ENCODE results near the gene FADS1. TPM values are rescaled to one million over a fixed set of nuclear protein-coding genes. Genes with fewer than 3 reads are reported as not detected.
A peak's percentile ranks its signal among the peaks of the same experiment; 100 is the strongest.

FADS1 gene
- total RNA-seq, 1 donor from 2014 or later: 74.6 TPM

DNA sequence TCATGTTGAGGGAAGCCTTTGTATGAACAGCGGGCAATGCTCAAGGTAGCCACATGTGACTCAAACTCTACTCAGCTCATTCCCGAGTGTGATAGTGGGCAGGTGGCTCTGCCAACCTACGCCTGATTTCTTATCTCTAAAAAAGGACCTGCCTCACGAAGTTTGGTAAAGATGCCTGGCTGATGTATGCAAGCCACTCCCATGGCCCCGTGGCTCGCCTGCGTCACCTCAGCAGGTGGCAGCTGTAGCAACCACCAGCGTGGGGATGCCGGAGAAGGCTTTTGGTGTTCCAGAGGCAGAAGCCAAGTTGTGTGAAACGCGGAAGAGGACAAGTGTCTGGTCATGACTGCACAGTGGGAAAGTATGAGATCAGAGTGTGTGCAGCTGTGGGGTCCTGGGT is 16.7 kb upstream of the FADS1 start:
- Histone ChIP-seq H3K27ac (ENCODE audit: low read depth, low read length) (no peak overlapping the region), H3K4me1 (ENCODE audit: insufficient read depth, low read length) (peaks cover 40% of the 10 kb centered on the region), H2AFZ (ENCODE audit: low read depth, low read length) (no peak overlapping the region), H3K79me2 (ENCODE audit: insufficient read depth, low read length) (peaks cover 87% of the 10 kb centered on the region), H3K4me2 (ENCODE audit: low read length) (no peak overlapping the region), H3K36me3 (ENCODE audit: insufficient read depth, low read length) (no peaks in the 10 kb centered on the region), H4K20me1 (ENCODE audit: insufficient read depth, low read length) (peaks cover 92% of the 10 kb centered on the region), H3K4me3 (ENCODE audit: insufficient read depth, low read depth, low read length) (no peak overlapping the region), H3K27me3 (ENCODE audit: insufficient read depth, low read length) (no peaks in the 10 kb centered on the region), H3K9me3 (ENCODE audit: insufficient read depth, low read depth, low read length) (no peaks in the 10 kb centered on the region), H3K9ac (ENCODE audit: low read length) (no peak overlapping the region)
- Mint-ChIP-seq H3K9me3 (ENCODE audit: unreplicated experiment) (peaks cover 3% of the 10 kb centered on the region), H3K4me1 (ENCODE audit: low read depth, unreplicated experiment) (peaks cover 17% of the 10 kb centered on the region), H3K4me3 (ENCODE audit: unreplicated experiment) (no peak overlapping the region), H3K27me3 (ENCODE audit: low read depth, unreplicated experiment) (no peaks in the 10 kb centered on the region), H3K36me3 (ENCODE audit: low read depth, unreplicated experiment) (peaks cover 10% of the 10 kb centered on the region), H3K27ac (ENCODE audit: unreplicated experiment) (no peak overlapping the region)
- DNase-seq (ENCODE audit: low read depth): no peak
- no peak for TF ChIP-seq EZH2 (IDR thresholded peaks at IDR 0.05; ENCODE audit: insufficient read depth, low read length)
- TF ChIP-seq, protein P1, sequence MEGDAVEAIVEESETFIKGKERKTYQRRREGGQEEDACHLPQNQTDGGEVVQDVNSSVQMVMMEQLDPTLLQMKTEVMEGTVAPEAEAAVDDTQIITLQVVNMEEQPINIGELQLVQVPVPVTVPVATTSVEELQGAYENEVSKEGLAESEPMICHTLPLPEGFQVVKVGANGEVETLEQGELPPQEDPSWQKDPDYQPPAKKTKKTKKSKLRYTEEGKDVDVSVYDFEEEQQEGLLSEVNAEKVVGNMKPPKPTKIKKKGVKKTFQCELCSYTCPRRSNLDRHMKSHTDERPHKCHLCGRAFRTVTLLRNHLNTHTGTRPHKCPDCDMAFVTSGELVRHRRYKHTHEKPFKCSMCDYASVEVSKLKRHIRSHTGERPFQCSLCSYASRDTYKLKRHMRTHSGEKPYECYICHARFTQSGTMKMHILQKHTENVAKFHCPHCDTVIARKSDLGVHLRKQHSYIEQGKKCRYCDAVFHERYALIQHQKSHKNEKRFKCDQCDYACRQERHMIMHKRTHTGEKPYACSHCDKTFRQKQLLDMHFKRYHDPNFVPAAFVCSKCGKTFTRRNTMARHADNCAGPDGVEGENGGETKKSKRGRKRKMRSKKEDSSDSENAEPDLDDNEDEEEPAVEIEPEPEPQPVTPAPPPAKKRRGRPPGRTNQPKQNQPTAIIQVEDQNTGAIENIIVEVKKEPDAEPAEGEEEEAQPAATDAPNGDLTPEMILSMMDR (IDR thresholded peaks at IDR 0.05; ENCODE audit: insufficient read depth, low read depth, low read length): no peak
- no peak for FAIRE-seq

DNA sequence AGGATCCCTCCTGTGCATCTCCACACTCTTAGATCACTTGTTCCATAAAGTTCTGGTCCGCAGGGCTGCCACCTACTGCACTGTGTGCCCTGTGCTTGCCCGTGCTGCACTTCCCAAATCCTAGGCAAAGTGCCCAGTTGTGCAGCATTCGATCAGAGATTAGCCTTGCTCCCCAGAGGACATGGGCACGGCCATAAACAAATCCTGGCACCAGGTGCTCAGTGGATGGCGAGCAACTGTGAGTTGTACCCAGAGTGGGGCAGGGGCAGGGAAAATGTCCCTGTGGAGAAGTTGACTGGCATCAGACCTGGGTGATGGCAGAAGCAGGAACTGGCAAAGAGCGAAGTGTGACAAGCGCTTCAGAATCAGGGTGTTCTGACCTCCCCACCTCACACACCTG is 16.0 kb upstream of the FADS1 start:
- Histone ChIP-seq H3K27ac (ENCODE audit: low read depth, low read length) (no peak overlapping the region), H3K4me3 (ENCODE audit: insufficient read depth, low read depth, low read length) (no peak overlapping the region), H3K4me2 (ENCODE audit: low read length) (no peak overlapping the region), H2AFZ (ENCODE audit: low read depth, low read length) (no peak overlapping the region), H3K79me2 (ENCODE audit: insufficient read depth, low read length) (peaks cover 90% of the 10 kb centered on the region), H4K20me1 (ENCODE audit: insufficient read depth, low read length) (peaks cover 85% of the 10 kb centered on the region), H3K9ac (ENCODE audit: low read length) (no peak overlapping the region), H3K36me3 (ENCODE audit: insufficient read depth, low read length) (no peaks in the 10 kb centered on the region), H3K27me3 (ENCODE audit: insufficient read depth, low read length) (no peaks in the 10 kb centered on the region), H3K4me1 (ENCODE audit: insufficient read depth, low read length) (peaks cover 40% of the 10 kb centered on the region), H3K9me3 (ENCODE audit: insufficient read depth, low read depth, low read length) (no peaks in the 10 kb centered on the region)
- no peak overlapping the region for H3K27ac Mint-ChIP-seq (ENCODE audit: unreplicated experiment)
- H3K36me3 Mint-ChIP-seq (ENCODE audit: low read depth, unreplicated experiment): peaks cover 6% of the 10 kb centered on the region
- TF ChIP-seq, protein P1 (IDR thresholded peaks at IDR 0.05; ENCODE audit: insufficient read depth, low read depth, low read length): no peak
- no peak for TF ChIP-seq EZH2 (IDR thresholded peaks at IDR 0.05; ENCODE audit: insufficient read depth, low read length)
- H3K4me1 Mint-ChIP-seq (ENCODE audit: low read depth, unreplicated experiment): peaks cover 17% of the 10 kb centered on the region
- H3K27me3 Mint-ChIP-seq (ENCODE audit: low read depth, unreplicated experiment): no peaks in the 10 kb centered on the region
- FAIRE-seq: no peak
- DNase-seq (ENCODE audit: low read depth): no peak
- no peak overlapping the region for H3K4me3 Mint-ChIP-seq (ENCODE audit: unreplicated experiment)
- peaks cover 3% of the 10 kb centered on the region for H3K9me3 Mint-ChIP-seq (ENCODE audit: unreplicated experiment)

DNA sequence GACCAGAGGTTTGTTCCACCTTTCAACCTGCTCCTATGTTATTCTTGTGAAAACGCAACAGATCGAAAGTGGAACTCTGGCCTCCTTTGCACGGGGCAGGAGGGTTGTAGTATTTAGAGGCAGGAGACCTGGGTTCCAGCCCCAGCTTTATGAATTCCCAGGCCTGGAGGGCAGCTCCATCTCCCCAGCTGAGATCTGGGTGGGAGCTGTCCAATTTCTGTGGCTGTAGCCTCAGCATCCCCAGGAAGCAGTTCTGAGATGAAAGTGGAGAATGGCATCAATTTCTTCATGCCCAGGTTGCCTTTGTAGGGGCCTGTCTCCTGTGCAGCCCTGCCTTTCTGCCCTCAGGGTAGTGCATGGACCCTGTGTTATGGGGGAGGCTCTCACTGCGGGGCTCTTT is 15.4 kb upstream of the FADS1 start:
- Mint-ChIP-seq H3K4me1 (ENCODE audit: low read depth, unreplicated experiment) (peaks cover 18% of the 10 kb centered on the region), H3K27me3 (ENCODE audit: low read depth, unreplicated experiment) (no peaks in the 10 kb centered on the region), H3K36me3 (ENCODE audit: low read depth, unreplicated experiment) (peaks cover 6% of the 10 kb centered on the region), H3K4me3 (ENCODE audit: unreplicated experiment) (no peak overlapping the region), H3K9me3 (ENCODE audit: unreplicated experiment) (peaks cover 3% of the 10 kb centered on the region), H3K27ac (ENCODE audit: unreplicated experiment) (no peak overlapping the region)
- no peak overlapping the region for H2AFZ ChIP-seq (ENCODE audit: low read depth, low read length)
- H3K9ac ChIP-seq (ENCODE audit: low read length): no peak overlapping the region
- no peak overlapping the region for H3K27ac ChIP-seq (ENCODE audit: low read depth, low read length)
- H3K36me3 ChIP-seq (ENCODE audit: insufficient read depth, low read length): no peaks in the 10 kb centered on the region
- H3K27me3 ChIP-seq (ENCODE audit: insufficient read depth, low read length): no peaks in the 10 kb centered on the region
- TF ChIP-seq EZH2 (IDR thresholded peaks at IDR 0.05; ENCODE audit: insufficient read depth, low read length): no peak
- TF ChIP-seq, protein P1 (IDR thresholded peaks at IDR 0.05; ENCODE audit: insufficient read depth, low read depth, low read length): no peak
- peak overlapping the region; percentile 89 for H3K4me2 ChIP-seq (ENCODE audit: low read length)
- H3K9me3 ChIP-seq (ENCODE audit: insufficient read depth, low read depth, low read length): no peaks in the 10 kb centered on the region
- peaks cover 79% of the 10 kb centered on the region for H4K20me1 ChIP-seq (ENCODE audit: insufficient read depth, low read length)
- H3K4me1 ChIP-seq (ENCODE audit: insufficient read depth, low read length): peaks cover 44% of the 10 kb centered on the region
- H3K4me3 ChIP-seq (ENCODE audit: insufficient read depth, low read depth, low read length): no peak overlapping the region
- DNase-seq (ENCODE audit: low read depth) (no peak), FAIRE-seq (no peak)
- peaks cover 89% of the 10 kb centered on the region for H3K79me2 ChIP-seq (ENCODE audit: insufficient read depth, low read length)

All from astrocyte (in vitro differentiated cells and primary cell).